Measurements from ENCODE around the gene TNFRSF8. TPM values are rescaled to one million over a fixed set of nuclear protein-coding genes. Genes with fewer than 3 reads are reported as not detected.
"Not testable (repeated sequence)": the region's sequence is repeated elsewhere in the genome, so short reads cannot be mapped to it uniquely, and the experiment has no call there.

Gene TNFRSF8
- total RNA-seq, 1 experiment from 2014 or later: 0.13 TPM

- H3K4me3 ChIP-seq (ENCODE audit: low read depth in 2 of 2, low read length in 2 of 2); H3K4me1 ChIP-seq (ENCODE audit: control insufficient read depth, insufficient read depth, low read length); DNase-seq (ENCODE audit: low read depth, low spot score); in situ Hi-C loops (cut with HindIII; ENCODE audit: low pct_unique_long_range_greater_than_20kb, low sequenced_read_pairs); POLR2A ChIA-PET; intact Hi-C loops (cut with micrococcal nuclease; ENCODE audit: unreplicated experiment); H3K27me3 ChIP-seq (ENCODE audit: control insufficient read depth, insufficient read depth, low read length); H3K27ac ChIP-seq (ENCODE audit: low read length); H3K36me3 ChIP-seq (ENCODE audit: control insufficient read depth, insufficient read depth, low read length); BruUV-seq (replicated peaks); H3K9me3 ChIP-seq (ENCODE audit: control insufficient read depth, insufficient read depth, low read depth, low read length): not testable (repeated sequence)
- TF ChIP-seq CTCF (IDR thresholded peaks at IDR 0.05): peak; percentile 83
- ATAC-seq: peak; percentile 74; the same call in 1 of the 2 replicates
- CTCF ChIA-PET: interaction anchor here (0.7 to 1.0 kb wide), 3 partner anchors 11 to 18 kb away, joined by 3 to 5 read pairs (median 4); no protein-coding TSS in a partner anchor
Measured at GRCh38 chr1:12106861-12107260, 43.8 kb downstream of the TNFRSF8 start.

GRCh38 chr1:12107718-12108117 lies 44.6 kb downstream of the TNFRSF8 start:
- no peak for DNase-seq (ENCODE audit: low read depth, low spot score)
- intact Hi-C loops (cut with micrococcal nuclease; ENCODE audit: unreplicated experiment) (no loop called here), in situ Hi-C loops (cut with HindIII; ENCODE audit: low pct_unique_long_range_greater_than_20kb, low sequenced_read_pairs) (no loop called here)
- ATAC-seq: no peak
- no TSS peak for BruUV-seq (replicated peaks)
- Histone ChIP-seq H3K36me3 (ENCODE audit: control insufficient read depth, insufficient read depth, low read length) (no peaks in the 10 kb centered on the region), H3K4me1 (ENCODE audit: control insufficient read depth, insufficient read depth, low read length) (no peaks in the 10 kb centered on the region), H3K27ac (ENCODE audit: low read length) (no peak overlapping the region), H3K4me3 (ENCODE audit: low read depth in 2 of 2, low read length in 2 of 2) (no peak overlapping the region), H3K9me3 (ENCODE audit: control insufficient read depth, insufficient read depth, low read depth, low read length) (no peaks in the 10 kb centered on the region), H3K27me3 (ENCODE audit: control insufficient read depth, insufficient read depth, low read length) (no peaks in the 10 kb centered on the region)
- CTCF ChIA-PET: interaction anchor here (0.7 to 1.0 kb wide), 4 partner anchors 14 to 130 kb away, joined by 3 to 5 read pairs (median 4); no protein-coding TSS in a partner anchor
- TF ChIP-seq SIN3A (IDR thresholded peaks at IDR 0.05; ENCODE audit: borderline replicate concordance, insufficient read depth, low read depth, low read length) (no peak), TCF7L2 (IDR thresholded peaks at IDR 0.05; ENCODE audit: low read depth, low read length) (no peak), CTCF (IDR thresholded peaks at IDR 0.05) (no peak), POLR2AphosphoS5 (IDR thresholded peaks at IDR 0.05; ENCODE audit: low read depth, low read length) (no peak), REST (IDR thresholded peaks at IDR 0.05; ENCODE audit: insufficient read depth in 1 of 2, low read depth in 2 of 2, low read length in 1 of 2) (no peak)
- POLR2A ChIA-PET: no interaction called here

All from Panc1 (cell line).